HG03442 (cell line): ENCODE measurements around the gene EIF4G1.

Experiments used
- ATAC-seq: cut with Tn5 transposase; IDR thresholded peaks from one replicate; pipeline ENCODE4 v1.9.1; 2021; ENCODE audit warnings: mild to moderate bottlenecking, moderate library complexity; ENCODE audit not compliant: unreplicated experiment

Gene EIF4G1

GRCh38 chr3:184300378-184300720 lies 14.1 kb upstream of the EIF4G1 start:
- ATAC-seq, result no peak

DNA sequence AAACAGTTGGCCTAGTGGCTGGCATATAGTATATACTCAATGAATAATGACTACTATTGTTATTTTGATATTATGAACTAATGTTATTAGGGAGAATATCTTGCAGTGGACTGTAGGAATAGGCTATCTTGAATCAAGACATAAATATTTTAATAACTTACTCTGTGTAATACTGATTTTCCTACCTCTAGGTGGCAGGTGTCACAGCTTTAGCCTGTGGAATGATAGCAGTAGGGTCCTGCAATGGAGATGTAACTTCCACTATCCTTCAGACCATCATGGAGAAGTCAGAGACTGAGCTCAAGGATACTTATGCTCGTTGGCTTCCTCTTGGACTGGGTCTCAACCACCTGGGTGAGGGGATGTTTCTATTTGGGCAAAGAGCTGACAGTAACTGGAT lies 8.8 kb upstream of the EIF4G1 start:
- no peak for ATAC-seq

DNA sequence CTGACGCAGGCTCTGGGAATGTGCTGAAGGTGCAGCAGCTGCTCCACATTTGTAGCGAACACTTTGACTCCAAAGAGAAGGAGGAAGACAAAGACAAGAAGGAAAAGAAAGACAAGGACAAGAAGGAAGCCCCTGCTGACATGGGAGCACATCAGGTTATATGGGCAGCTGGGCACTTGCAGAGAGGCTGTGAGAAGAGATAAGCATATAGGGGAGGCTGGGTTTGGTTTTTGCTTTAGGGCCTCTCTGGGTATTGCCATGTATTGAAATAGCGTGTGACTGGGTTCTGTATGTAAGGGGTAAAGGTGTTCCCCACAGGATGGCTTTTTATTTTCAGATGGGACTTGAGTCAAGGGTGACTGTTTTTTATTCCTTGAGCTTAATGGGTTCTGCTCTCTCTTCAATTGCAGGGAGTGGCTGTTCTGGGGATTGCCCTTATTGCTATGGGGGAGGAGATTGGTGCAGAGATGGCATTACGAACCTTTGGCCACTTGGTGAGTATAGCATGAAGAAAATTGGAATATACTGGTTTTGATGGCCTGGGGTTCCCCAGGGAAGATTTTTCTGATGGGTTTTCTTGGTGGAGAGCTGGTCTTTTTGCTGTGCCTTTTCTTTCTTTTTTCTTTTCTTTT lies 7.9 kb upstream of the EIF4G1 start:
- ATAC-seq, result no peak

- ATAC-seq, result no peak
Observed at GRCh38 chr3:184307915-184308314, 6.5 kb upstream of the EIF4G1 start.

GRCh38 chr3:184308744-184309143 lies 5.7 kb upstream of the EIF4G1 start:
- ATAC-seq, result no peak

GRCh38 chr3:184311633-184312032 lies 2.8 kb upstream of the EIF4G1 start:
- no peak for ATAC-seq

- peak; percentile 34 for ATAC-seq
Observed at GRCh38 chr3:184314700-184315542, 515 bp downstream of the EIF4G1 start.

DNA sequence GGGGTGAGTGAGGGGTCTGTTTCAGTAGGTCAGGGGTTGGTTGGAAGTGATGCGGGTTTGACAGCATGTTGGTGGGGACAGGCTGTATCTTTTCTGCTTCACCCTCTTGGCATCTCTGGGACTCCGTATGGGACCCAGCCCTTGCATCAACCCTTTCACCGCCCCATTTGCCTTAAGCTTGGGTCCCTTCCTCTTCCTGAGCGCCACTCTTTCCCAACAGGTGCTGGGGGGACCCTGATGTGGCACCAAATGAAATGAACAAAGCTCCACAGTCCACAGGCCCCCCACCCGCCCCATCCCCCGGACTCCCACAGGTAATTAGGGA lies 1.1 kb downstream of the EIF4G1 start:
- no peak for ATAC-seq

- ATAC-seq, result no peak
Observed at GRCh38 chr3:184315871-184316661, 1.7 kb downstream of the EIF4G1 start.

DNA sequence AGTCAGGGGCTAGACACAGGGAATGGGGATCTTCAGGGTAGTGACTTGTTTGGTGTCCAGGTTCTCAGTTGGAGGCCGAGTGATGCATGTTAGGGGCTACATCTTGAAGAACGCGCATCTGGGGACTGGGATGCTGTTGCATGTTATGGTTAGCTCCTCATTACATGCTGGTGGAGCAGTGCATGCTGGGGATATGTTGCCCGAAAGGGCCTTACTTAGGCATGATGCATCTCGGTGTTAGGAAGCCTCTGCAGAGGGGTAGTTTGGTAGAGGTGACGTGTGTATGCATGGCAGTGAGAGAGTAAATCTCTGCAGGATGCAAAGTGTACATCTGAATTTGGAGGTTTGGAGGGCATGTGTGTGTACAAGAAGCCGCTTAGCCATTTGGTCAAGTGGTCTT lies 2.4 kb downstream of the EIF4G1 start:
- ATAC-seq, result no peak

- no peak for ATAC-seq
Observed at GRCh38 chr3:184317201-184317600, 2.8 kb downstream of the EIF4G1 start.

- no peak for ATAC-seq
Observed at GRCh38 chr3:184320104-184320445, 5.7 kb downstream of the EIF4G1 start.

DNA sequence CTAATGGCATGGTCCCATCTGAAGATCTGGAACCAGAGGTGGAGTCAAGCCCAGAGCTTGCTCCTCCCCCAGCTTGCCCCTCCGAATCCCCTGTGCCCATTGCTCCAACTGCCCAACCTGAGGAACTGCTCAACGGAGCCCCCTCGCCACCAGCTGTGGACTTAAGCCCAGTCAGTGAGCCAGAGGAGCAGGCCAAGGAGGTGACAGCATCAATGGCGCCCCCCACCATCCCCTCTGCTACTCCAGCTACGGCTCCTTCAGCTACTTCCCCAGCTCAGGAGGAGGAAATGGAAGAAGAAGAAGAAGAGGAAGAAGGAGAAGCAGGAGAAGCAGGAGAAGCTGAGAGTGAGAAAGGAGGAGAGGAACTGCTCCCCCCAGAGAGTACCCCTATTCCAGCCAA lies 7.3 kb downstream of the EIF4G1 start:
- no peak for ATAC-seq

- ATAC-seq, result no peak
Observed at GRCh38 chr3:184322731-184323487, 8.5 kb downstream of the EIF4G1 start.

- ATAC-seq, result no peak
Observed at GRCh38 chr3:184323696-184324095, 9.3 kb downstream of the EIF4G1 start.

DNA sequence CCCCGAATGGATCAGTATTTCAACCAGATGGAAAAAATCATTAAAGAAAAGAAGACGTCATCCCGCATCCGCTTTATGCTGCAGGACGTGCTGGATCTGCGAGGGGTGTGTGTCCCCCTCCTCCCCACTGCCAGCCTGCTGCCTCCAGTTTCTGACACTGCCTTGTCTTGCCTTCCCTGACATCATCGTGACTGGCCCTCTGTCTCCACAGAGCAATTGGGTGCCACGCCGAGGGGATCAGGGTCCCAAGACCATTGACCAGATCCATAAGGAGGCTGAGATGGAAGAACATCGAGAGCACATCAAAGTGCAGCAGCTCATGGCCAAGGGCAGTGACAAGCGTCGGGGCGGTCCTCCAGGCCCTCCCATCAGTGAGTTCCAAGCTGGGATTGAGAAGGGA lies 10.9 kb downstream of the EIF4G1 start:
- no peak for ATAC-seq

GRCh38 chr3:184325715-184326369 lies 11.4 kb downstream of the EIF4G1 start:
- ATAC-seq, result no peak

- no peak for ATAC-seq
Observed at GRCh38 chr3:184327171-184327570, 12.8 kb downstream of the EIF4G1 start.

GRCh38 chr3:184328516-184328915 lies 14.1 kb downstream of the EIF4G1 start:
- ATAC-seq, result no peak

- ATAC-seq, result no peak
Observed at GRCh38 chr3:184332370-184333090, 18.1 kb downstream of the EIF4G1 start.
